ENCODE data around the gene SLC34A1.
"Not testable (repeated sequence)": the region's sequence is repeated elsewhere in the genome, so short reads cannot be mapped to it uniquely, and the experiment has no call there.

The SLC34A1 gene

GRCh38 chr5:177368869-177369644 is 15.2 kb upstream of the SLC34A1 start:
- no peak for FAIRE-seq

DNA sequence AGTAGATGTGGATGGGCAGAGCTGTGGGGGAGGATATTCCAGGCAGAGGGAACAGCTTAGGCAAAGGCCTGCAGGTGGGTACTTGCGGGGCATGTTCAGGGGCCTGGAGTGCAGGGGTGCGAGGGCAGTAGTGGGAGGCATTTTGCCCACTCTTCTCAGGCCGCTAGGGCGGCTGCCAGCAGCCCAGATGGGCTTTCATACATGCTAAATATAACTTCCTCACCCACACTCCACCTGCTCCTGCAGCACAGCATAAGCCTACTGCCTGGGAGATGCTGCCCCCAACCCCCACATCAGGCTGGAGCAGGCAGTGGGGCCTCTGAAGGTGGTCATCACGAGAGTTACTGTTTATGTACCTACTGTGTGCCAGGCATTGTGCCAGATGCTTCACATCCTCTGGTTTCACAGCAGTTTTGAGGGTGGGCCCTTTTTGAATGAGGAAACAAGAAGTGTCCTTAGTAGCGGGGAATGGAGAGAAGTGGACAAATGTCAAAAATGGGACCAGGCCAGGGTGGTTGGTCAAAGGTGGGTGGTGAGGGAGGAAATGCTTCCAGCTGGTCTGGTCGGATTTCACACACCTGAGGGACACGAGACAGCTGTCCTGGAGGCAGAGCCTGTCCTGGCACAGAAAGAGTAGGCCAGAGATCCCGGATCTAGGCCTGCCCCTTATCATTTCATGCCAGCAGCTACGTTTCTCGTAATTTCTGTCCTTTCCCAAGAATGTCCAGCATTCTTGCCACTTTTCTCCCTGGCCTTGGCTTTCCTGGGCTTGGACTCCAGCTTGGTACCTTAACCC is 14.4 kb upstream of the SLC34A1 start:
- no peak for FAIRE-seq

DNA sequence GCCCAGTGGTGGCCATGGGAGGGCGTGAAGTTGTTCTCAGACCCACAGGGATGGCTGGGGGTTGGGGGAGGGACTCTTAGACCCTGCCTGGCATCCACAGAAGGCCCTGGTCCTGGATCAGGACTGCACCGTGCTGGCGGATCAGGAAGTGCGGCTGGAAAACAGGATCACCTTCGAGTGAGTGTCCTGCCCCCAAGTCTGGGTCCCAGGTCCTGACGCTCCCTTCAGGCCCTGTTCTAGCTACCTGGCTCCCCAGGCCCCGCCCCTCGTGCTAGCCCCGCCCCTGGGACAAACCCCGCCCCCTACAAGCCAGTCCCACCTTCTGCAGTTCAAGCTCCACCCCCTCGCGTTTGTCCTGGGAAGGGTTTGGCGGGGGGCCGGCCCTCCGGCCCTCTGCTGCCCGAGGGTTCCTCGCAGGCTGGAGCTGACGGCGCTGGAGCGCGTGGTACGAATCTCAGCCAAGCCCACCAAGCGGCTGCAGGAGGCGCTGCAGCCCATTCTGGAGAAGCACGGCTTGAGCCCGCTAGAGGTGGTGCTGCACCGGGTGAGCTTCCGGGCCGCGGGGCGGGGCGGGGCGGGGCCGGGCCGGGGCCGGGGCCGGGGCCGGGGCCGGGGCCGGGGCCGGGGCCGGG is 13.6 kb upstream of the SLC34A1 start:
- FAIRE-seq = no peak

DNA sequence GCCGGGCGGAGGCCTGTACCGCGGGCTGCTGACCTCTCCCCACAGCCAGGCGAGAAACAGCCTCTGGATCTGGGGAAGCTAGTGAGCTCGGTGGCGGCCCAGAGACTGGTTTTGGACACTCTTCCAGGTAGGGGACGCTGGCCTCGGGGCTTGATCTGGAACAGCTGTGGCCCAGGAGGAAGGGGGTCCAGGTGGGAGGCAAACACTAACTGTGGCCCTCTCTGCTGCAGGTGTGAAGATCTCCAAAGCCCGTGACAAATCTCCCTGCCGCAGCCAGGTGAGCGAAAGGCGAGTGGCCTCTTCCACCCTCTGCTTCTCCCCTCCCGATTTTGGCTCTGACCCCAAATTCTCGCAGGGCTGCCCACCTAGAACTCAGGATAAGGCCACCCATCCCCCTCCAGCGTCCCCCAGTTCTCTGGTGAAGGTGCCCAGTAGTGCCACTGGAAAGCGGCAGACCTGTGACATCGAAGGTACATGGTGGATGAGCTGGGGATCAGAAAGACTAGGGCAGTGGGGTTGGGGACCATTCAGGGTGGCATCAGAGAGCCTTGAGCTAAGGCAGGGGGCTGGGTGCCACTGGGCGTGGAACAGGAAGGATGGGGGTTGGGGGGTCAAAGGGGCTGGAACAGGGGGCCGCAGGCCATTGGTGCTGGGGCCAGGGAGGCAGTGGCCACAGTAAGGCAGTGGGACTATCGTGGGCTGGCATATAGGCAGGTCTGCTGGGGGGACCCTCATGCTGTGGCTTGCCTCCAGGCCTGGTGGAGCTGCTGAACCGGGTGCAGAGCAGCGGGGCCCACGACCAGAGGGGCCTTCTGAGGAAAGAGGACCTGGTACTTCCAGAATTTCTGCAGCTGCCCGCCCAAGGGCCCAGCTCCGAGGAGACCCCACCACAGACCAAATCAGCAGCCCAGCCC is 12.9 kb upstream of the SLC34A1 start:
- no peak for FAIRE-seq

- no peak for FAIRE-seq
Observed at GRCh38 chr5:177372034-177372896, 12.0 kb upstream of the SLC34A1 start.

GRCh38 chr5:177372910-177373309 is 11.3 kb upstream of the SLC34A1 start:
- FAIRE-seq = no peak

DNA sequence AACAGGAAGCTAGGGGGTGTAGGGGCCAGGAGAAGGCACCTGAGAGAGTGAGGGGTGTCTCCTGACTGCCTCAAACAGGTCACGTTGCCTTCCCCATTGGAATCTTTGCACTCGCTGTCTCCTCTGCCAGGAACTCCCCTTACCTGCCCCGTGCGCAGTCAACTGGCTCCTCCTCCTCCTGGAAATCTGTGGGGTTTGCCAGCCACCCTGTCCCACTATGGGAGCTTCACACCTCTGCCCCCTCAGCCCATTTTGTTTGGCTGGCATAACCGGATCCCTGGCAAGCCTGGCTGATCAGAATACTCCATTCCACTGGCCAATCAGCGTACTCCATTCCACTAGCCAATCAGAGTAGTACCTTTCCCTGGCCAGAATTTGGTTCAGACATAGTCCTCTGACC is 10.4 kb upstream of the SLC34A1 start:
- FAIRE-seq = no peak

GRCh38 chr5:177374211-177374610 is 10.0 kb upstream of the SLC34A1 start:
- FAIRE-seq = no peak

DNA sequence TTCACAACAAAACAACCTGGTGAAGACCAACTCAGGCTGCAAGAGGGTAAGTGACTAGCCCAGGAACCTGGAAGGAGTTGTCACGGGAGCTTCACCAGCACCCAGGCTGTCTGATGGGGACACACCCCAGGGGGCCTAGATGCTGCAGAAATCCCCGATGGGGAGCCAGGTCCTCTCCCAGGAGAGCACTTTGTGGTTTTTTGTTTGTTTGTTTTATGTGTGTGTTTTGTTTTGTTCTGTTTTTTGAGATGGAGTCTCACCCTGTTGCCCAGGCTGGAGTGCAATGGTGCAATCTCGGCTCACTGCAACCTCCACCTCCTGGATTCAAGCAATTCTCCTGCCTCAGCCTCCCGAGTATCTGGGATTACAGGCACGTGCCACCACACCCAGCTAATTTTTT is 8.7 kb upstream of the SLC34A1 start:
- FAIRE-seq = not testable (repeated sequence)

- FAIRE-seq = no peak
Observed at GRCh38 chr5:177376107-177376506, 8.1 kb upstream of the SLC34A1 start.

- FAIRE-seq = no peak
Observed at GRCh38 chr5:177377851-177378776, 6.1 kb upstream of the SLC34A1 start.

- FAIRE-seq = no peak
Observed at GRCh38 chr5:177378884-177379883, 5.0 kb upstream of the SLC34A1 start.

GRCh38 chr5:177380805-177381126 is 3.5 kb upstream of the SLC34A1 start:
- no peak for FAIRE-seq

DNA sequence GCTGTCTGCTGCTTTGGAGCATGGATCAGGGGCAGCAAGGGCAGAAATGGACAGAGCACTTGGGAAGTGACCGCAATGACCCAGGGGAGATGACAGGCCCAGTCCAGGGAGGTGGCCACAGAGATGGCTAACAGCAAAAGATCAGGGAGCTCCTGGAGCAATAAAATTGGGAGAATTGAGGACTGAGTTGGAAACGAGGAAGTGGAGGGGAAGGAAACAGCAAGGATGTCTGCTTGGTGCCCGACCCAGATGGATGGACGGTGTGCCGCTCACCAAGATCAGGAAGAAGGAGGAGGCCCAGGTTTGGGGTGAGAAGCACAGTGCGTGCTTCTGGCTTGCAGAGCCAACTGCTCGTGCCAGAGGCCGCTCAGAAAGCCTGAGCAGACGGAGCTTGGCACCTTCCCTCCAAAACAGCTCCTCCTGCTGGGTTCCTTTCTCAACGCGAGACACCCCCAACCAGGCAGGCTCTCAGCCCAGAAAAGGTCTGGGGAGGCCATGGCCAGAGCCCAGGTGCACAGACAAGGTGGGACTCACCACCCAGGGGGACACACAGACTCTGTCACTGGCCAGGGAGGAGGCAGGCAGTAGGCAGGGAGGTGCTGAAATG is 1.7 kb upstream of the SLC34A1 start:
- no peak for FAIRE-seq

- FAIRE-seq = no peak
Observed at GRCh38 chr5:177383181-177383580, 1.1 kb upstream of the SLC34A1 start.

GRCh38 chr5:177385720-177386119 is 1.5 kb downstream of the SLC34A1 start:
- no peak for FAIRE-seq

GRCh38 chr5:177386542-177386941 is 2.3 kb downstream of the SLC34A1 start:
- no peak for FAIRE-seq

DNA sequence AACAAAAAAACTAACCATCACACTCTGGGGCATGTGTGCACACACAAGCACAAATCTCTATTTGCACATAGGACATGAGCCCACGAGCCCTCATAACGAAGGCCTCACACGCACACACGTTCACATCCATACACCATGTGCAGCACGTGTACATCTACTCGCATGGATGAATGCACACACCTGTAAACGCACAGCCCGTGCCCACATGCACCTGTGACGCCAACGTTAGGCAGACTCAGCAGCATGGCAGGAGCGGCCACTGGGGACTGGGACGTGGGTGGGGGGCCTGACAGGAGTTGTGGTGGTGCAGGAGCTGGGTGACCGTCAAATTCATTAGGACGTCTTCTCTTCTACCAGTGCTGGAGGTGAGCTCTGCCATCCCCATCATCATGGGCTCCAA is 3.2 kb downstream of the SLC34A1 start:
- FAIRE-seq = no peak

- no peak for FAIRE-seq
Observed at GRCh38 chr5:177388521-177389052, 4.4 kb downstream of the SLC34A1 start.
